Measurements from ENCODE around the gene HS3ST5.

- TF ChIP-seq CTCF (IDR thresholded peaks at IDR 0.05 in 8 of 11, conservative IDR thresholded peaks at IDR 0.05 in 3 of 11) = no peak
- no peak for TF ChIP-seq POLR2A (IDR thresholded peaks at IDR 0.05)
- TF ChIP-seq POLR2AphosphoS5 (IDR thresholded peaks at IDR 0.05) = no peak
These were observed 188.0 kb downstream of the HS3ST5 start for GRCh38 chr6:114154812-114155211.
